ENCODE data around the gene DCTN5. TPM values are rescaled to one million over a fixed set of nuclear protein-coding genes. Genes with fewer than 3 reads are reported as not detected.

The DCTN5 gene
- total RNA-seq, 2 experiments from 2014 or later, result 46.9 to 47.8 TPM

- H3K36me3 Mint-ChIP-seq (ENCODE audit: low read depth), result peaks cover 7% of the 10 kb centered on the region
- H3K9me3 Mint-ChIP-seq, result no peaks in the 10 kb centered on the region
- DNase-seq, result no peak
- H3K27me3 Mint-ChIP-seq, result no peaks in the 10 kb centered on the region
- H3K9me3 ChIP-seq (ENCODE audit: control insufficient read depth in 1 of 2, insufficient read depth in 1 of 2, low read length in 2 of 2), result no peaks in the 10 kb centered on the region
- ChIA-PET CTCF (interaction anchor here (0.7 kb wide), 1 partner anchor 1559 kb away, joined by 3 read pairs; no protein-coding TSS in a partner anchor), POLR2A (no interaction called here)
- H3K4me3 ChIP-seq (ENCODE audit: low read length), result peak overlapping the region; percentile 3
- H3K27ac Mint-ChIP-seq, result no peak overlapping the region
- H3K27me3 ChIP-seq (ENCODE audit: control insufficient read depth in 1 of 2, insufficient read depth in 2 of 2, low read length in 2 of 2), result no peaks in the 10 kb centered on the region
- H3K36me3 ChIP-seq (ENCODE audit: insufficient read depth, low read length), result peaks cover 9% of the 10 kb centered on the region
- TF ChIP-seq, protein P1, sequence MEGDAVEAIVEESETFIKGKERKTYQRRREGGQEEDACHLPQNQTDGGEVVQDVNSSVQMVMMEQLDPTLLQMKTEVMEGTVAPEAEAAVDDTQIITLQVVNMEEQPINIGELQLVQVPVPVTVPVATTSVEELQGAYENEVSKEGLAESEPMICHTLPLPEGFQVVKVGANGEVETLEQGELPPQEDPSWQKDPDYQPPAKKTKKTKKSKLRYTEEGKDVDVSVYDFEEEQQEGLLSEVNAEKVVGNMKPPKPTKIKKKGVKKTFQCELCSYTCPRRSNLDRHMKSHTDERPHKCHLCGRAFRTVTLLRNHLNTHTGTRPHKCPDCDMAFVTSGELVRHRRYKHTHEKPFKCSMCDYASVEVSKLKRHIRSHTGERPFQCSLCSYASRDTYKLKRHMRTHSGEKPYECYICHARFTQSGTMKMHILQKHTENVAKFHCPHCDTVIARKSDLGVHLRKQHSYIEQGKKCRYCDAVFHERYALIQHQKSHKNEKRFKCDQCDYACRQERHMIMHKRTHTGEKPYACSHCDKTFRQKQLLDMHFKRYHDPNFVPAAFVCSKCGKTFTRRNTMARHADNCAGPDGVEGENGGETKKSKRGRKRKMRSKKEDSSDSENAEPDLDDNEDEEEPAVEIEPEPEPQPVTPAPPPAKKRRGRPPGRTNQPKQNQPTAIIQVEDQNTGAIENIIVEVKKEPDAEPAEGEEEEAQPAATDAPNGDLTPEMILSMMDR (IDR thresholded peaks at IDR 0.05), result no peak
- H3K4me1 ChIP-seq (ENCODE audit: insufficient read depth, low read length), result peaks cover 15% of the 10 kb centered on the region
- no peak overlapping the region for H3K4me3 Mint-ChIP-seq
- H3K27ac ChIP-seq (ENCODE audit: low read depth in 1 of 2, low read length in 2 of 2), result no peak overlapping the region
- intact Hi-C loops (cut with DNase I, micrococcal nuclease), result no loop called here
- no peak for ATAC-seq (ENCODE audit: poor library complexity)
- H3K4me1 Mint-ChIP-seq (ENCODE audit: low read depth), result peaks cover 5% of the 10 kb centered on the region
These were observed 53.5 kb downstream of the DCTN5 start for GRCh38 chr16:23694644-23695373.

DNA sequence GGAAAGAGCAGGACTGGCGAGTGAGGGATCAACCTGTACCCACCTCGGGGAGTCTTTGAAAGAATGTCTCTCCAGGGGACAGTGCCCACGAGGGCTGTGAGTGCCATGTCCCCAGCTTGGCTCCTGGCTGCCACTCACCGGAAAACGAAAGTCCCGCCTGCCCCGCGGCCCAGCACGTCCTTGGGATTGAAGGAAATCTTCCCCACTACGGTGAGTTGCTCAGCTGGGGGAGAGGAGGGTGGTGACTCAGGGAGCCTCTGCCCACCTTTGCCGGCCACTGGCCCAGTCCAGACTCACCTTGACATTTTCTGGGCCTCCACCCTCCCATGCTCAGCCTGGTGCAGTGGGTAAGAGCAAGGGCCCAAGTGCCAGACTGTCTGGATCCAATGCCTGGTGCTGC lies 54.5 kb downstream of the DCTN5 start:
- CTCF ChIA-PET, result interaction anchor here (0.7 kb wide), 1 partner anchor 1558 kb away, joined by 3 read pairs; no protein-coding TSS in a partner anchor
- ATAC-seq (ENCODE audit: poor library complexity), result no peak
- TF ChIP-seq, protein P1 (IDR thresholded peaks at IDR 0.05), result no peak

GRCh38 chr16:23699100-23699499 lies 57.8 kb downstream of the DCTN5 start:
- no peaks in the 10 kb centered on the region for H3K36me3 Mint-ChIP-seq (ENCODE audit: low read depth)
- intact Hi-C loops (cut with DNase I, micrococcal nuclease), result no loop called here
- H3K27ac Mint-ChIP-seq, result no peak overlapping the region
- no peak overlapping the region for H3K4me3 ChIP-seq (ENCODE audit: low read length)
- ATAC-seq (ENCODE audit: poor library complexity), result no peak
- CTCF ChIA-PET, result no interaction called here
- TF ChIP-seq, protein P1 (IDR thresholded peaks at IDR 0.05), result no peak
- H3K4me3 Mint-ChIP-seq, result no peak overlapping the region
- H3K9me3 ChIP-seq (ENCODE audit: control insufficient read depth in 1 of 2, insufficient read depth in 1 of 2, low read length in 2 of 2), result no peaks in the 10 kb centered on the region
- H3K27ac ChIP-seq (ENCODE audit: low read depth in 1 of 2, low read length in 2 of 2), result no peak overlapping the region
- no peaks in the 10 kb centered on the region for H3K36me3 ChIP-seq (ENCODE audit: insufficient read depth, low read length)
- no peaks in the 10 kb centered on the region for H3K27me3 ChIP-seq (ENCODE audit: control insufficient read depth in 1 of 2, insufficient read depth in 2 of 2, low read length in 2 of 2)
- DNase-seq, result peak in 1 of 14 experiments; percentile 61
- H3K4me1 ChIP-seq (ENCODE audit: insufficient read depth, low read length), result peaks cover 15% of the 10 kb centered on the region
- POLR2A ChIA-PET, result no interaction called here
- H3K4me1 Mint-ChIP-seq (ENCODE audit: low read depth), result peaks cover 5% of the 10 kb centered on the region
- H3K27me3 Mint-ChIP-seq, result peaks cover 5% of the 10 kb centered on the region
- H3K9me3 Mint-ChIP-seq, result peaks cover 3% of the 10 kb centered on the region

More for the DNA sequence above, 54.5 kb downstream of the DCTN5 start:
- no peaks in the 10 kb centered on the region for H3K27me3 ChIP-seq (ENCODE audit: control insufficient read depth in 1 of 2, insufficient read depth in 2 of 2, low read length in 2 of 2)
- Mint-ChIP-seq H3K36me3 (ENCODE audit: low read depth) (no peaks in the 10 kb centered on the region), H3K27me3 (no peaks in the 10 kb centered on the region), H3K4me3 (no peak overlapping the region), H3K4me1 (ENCODE audit: low read depth) (peaks cover 5% of the 10 kb centered on the region), H3K27ac (no peak overlapping the region), H3K9me3 (no peaks in the 10 kb centered on the region)
- POLR2A ChIA-PET, result no interaction called here
- no peak for DNase-seq
- no peaks in the 10 kb centered on the region for H3K9me3 ChIP-seq (ENCODE audit: control insufficient read depth in 1 of 2, insufficient read depth in 1 of 2, low read length in 2 of 2)
- intact Hi-C loops (cut with DNase I, micrococcal nuclease), result no loop called here
- peaks cover 15% of the 10 kb centered on the region for H3K4me1 ChIP-seq (ENCODE audit: insufficient read depth, low read length)
- peaks cover 4% of the 10 kb centered on the region for H3K36me3 ChIP-seq (ENCODE audit: insufficient read depth, low read length)
- no peak overlapping the region for H3K27ac ChIP-seq (ENCODE audit: low read depth in 1 of 2, low read length in 2 of 2)
- no peak overlapping the region for H3K4me3 ChIP-seq (ENCODE audit: low read length)
